H1 (cell line): Measurements from ENCODE around the gene APLP2. TPM values are rescaled to one million over a fixed set of nuclear protein-coding genes. Genes with fewer than 3 reads are reported as not detected.

Source experiments
- CEBPB ChIP-seq: IDR thresholded peaks from 2 replicates; pipeline ENCODE4 v1.6.1; 2012; ENCODE audit warnings: low read depth, low read length
- polyA plus RNA-seq, 7 experiments: library from polyadenylated mRNA; depleted of rRNA in 3 of 7; stranded (reverse) in 5 of 7; unstranded in 2 of 7; fragments of >200 nt in 5 of 7; fragments of 200-250 nt in 2 of 7; gene quantifications; 1 replicate in 5 of 7; 2 replicates in 1 of 7; 4 replicates in 1 of 7; pipeline versions ENCODE4 v1.2.1 to v1.2.3, GENCODE V29; 2011 to 2013; ENCODE audit warnings: missing spikeins in 2 of 7, mixed read lengths in 2 of 7
- total RNA-seq: library from RNA; stranded (reverse); fragmentation: NEBNext Ultra II Directional; extraction: Animal tissue kit (Norgen Biotek cat#: 25700); gene quantifications from 2 replicates; pipeline ENCODE4 v1.2.1, GENCODE V29; 2021

The APLP2 gene
- total and polyA plus RNA-seq, 2 of the 8 experiments (the other 6 are each of a cell fraction or from before 2014, with no cell fraction given): 222 to 315 TPM

DNA sequence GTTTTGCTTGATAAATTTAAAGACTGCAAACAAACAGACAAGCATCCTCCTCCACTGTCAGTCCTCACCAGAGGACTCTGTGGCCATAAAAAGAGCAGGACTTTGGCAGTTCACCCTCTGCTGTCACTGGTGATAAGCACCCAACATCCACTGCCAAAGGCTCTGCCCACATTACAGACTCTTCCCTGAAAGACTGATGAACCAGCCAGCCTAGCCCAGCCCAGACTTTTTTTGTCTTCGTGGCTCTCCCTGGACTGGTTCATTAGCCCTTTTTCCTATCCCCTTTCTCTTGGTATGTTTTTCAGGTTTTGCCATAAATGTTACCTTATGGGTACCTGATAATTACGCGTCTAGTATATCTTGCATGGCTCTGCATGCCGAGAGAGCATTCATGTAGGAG is 104.9 kb downstream of the APLP2 start (continued):
- TF ChIP-seq CEBPB: no peak
